ENCODE measurements around the gene ZNF180. TPM values are rescaled to one million over a fixed set of nuclear protein-coding genes. Genes with fewer than 3 reads are reported as not detected.

ZNF180 gene
- total RNA-seq, 1 experiment from 2014 or later, result 12.7 TPM

DNA sequence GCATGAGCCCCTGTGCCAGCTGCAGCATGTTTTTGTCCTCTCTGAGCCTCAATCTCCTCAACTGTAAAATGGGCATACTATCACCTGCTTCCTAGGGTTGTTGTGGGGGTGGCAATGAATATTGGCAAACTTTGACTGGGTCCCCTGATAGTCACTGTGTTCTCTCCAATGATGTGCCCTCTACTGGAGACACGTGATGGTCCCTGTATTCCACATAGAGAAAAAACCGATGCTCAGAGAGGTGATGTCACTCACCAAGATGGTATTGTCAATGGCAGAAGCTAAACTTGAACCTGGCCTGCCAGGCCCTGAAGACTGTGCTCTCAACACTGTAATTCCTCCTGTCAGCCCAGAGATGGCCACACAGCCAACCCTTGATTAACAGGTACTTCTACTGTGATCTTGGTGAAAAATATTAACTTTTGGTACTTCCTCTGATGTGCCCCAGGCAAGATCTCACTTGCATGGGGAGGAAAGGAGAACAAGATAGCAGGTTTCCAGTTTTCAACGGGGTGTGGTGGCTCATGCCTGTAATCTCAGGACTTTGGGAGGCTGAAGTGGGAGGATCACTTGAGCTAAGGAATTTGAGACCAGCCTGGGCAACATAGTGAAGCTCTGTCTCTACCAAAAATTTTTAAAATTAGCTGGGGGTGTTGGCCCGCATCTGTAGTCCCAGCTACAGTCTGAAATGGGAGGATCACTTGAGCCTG is 25.6 kb upstream of the ZNF180 start:
- intact Hi-C loops (cut with micrococcal nuclease; ENCODE audit: unreplicated experiment), result no loop called here
- CTCF ChIA-PET, result interaction anchor here (0.5 to 0.7 kb wide), 2 partner anchors 316 to 1869 kb away, joined by 3 to 6 read pairs; no protein-coding TSS in a partner anchor
- H3K27me3 Mint-ChIP-seq (ENCODE audit: unreplicated experiment), result peaks cover 36% of the 10 kb centered on the region

GRCh38 chr19:44521370-44521769 is 21.0 kb upstream of the ZNF180 start:
- Mint-ChIP-seq H3K4me1 (ENCODE audit: low read depth, unreplicated experiment) (no peaks in the 10 kb centered on the region), H3K4me3 (ENCODE audit: low read depth, unreplicated experiment) (no peak overlapping the region), H3K27me3 (ENCODE audit: unreplicated experiment) (no peaks in the 10 kb centered on the region), H3K9me3 (ENCODE audit: low read depth, unreplicated experiment) (no peaks in the 10 kb centered on the region), H3K36me3 (ENCODE audit: insufficient read depth, unreplicated experiment) (no peaks in the 10 kb centered on the region), H3K27ac (ENCODE audit: unreplicated experiment) (no peak overlapping the region)
- BruUV-seq (replicated peaks), result no TSS peak
- intact Hi-C loops (cut with micrococcal nuclease; ENCODE audit: unreplicated experiment), result no loop called here
- DNase-seq, result no peak
- CTCF ChIA-PET, result no interaction called here
- TF ChIP-seq CTCF (IDR thresholded peaks at IDR 0.05; ENCODE audit: unreplicated experiment), result no peak

More for the DNA sequence above, 25.6 kb upstream of the ZNF180 start:
- Mint-ChIP-seq H3K4me1 (ENCODE audit: low read depth, unreplicated experiment) (peaks cover 15% of the 10 kb centered on the region), H3K9me3 (ENCODE audit: low read depth, unreplicated experiment) (no peaks in the 10 kb centered on the region), H3K4me3 (ENCODE audit: low read depth, unreplicated experiment) (no peak overlapping the region), H3K36me3 (ENCODE audit: insufficient read depth, unreplicated experiment) (no peaks in the 10 kb centered on the region), H3K27ac (ENCODE audit: unreplicated experiment) (no peak overlapping the region)
- no peak for TF ChIP-seq CTCF (IDR thresholded peaks at IDR 0.05; ENCODE audit: unreplicated experiment)
- DNase-seq, result no peak
- BruUV-seq (replicated peaks), result no TSS peak

DNA sequence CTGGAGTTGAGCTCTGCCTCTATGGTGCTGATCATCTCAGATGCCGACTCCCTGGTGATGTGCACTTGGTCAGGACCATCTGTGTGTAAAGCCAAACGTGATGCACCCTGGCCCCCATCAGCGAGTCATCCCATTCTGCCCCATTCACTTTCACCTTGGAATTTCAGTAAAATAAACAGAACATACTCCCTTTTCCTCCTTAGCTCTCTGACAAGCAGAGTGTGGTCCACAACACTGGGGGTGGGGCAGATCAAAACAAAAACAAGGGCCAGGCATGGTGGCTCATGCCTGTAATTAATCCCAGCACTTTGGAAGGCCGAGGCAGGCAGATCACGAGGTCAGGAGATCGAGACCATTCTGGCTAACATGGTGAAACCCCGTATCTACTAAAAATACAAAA is 16.8 kb upstream of the ZNF180 start:
- no peaks in the 10 kb centered on the region for H3K27me3 Mint-ChIP-seq (ENCODE audit: unreplicated experiment)
- intact Hi-C loops (cut with micrococcal nuclease; ENCODE audit: unreplicated experiment), result no loop called here
- no peaks in the 10 kb centered on the region for H3K9me3 Mint-ChIP-seq (ENCODE audit: low read depth, unreplicated experiment)
- H3K27ac Mint-ChIP-seq (ENCODE audit: unreplicated experiment), result no peak overlapping the region
- CTCF ChIA-PET, result interaction anchor here (0.7 to 1.3 kb wide), 3 partner anchors 13 to 16 kb away, joined by 3 to 4 read pairs (median 4); partner anchors contain the start of gene CEACAM20
- no TSS peak for BruUV-seq (replicated peaks)
- no peaks in the 10 kb centered on the region for H3K36me3 Mint-ChIP-seq (ENCODE audit: insufficient read depth, unreplicated experiment)
- no peaks in the 10 kb centered on the region for H3K4me1 Mint-ChIP-seq (ENCODE audit: low read depth, unreplicated experiment)
- DNase-seq, result no peak
- no peak overlapping the region for H3K4me3 Mint-ChIP-seq (ENCODE audit: low read depth, unreplicated experiment)
- TF ChIP-seq CTCF (IDR thresholded peaks at IDR 0.05; ENCODE audit: unreplicated experiment), result no peak

DNA sequence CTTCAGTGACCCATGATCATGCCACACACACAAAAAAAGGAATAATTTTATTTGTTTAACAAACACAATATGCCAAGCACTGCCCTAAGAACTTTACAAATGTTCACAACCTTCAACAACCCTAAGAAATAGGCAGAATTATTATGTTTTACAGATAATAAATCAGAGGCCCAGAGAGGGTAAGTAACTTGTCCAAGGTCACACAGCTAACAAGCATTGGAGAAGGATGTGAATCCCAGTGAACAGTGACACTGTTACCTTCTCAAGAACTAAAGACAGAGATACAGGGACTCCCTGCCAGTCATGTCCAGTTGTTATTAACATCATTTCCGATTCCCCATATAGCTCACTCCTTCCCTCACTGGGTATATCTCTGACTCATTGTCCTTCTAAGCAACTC is 15.6 kb upstream of the ZNF180 start:
- no peak for TF ChIP-seq CTCF (IDR thresholded peaks at IDR 0.05; ENCODE audit: unreplicated experiment)
- no peak overlapping the region for H3K4me3 Mint-ChIP-seq (ENCODE audit: low read depth, unreplicated experiment)
- H3K27me3 Mint-ChIP-seq (ENCODE audit: unreplicated experiment), result peaks cover 12% of the 10 kb centered on the region
- H3K27ac Mint-ChIP-seq (ENCODE audit: unreplicated experiment), result no peak overlapping the region
- no peaks in the 10 kb centered on the region for H3K4me1 Mint-ChIP-seq (ENCODE audit: low read depth, unreplicated experiment)
- no peak for DNase-seq
- intact Hi-C loops (cut with micrococcal nuclease; ENCODE audit: unreplicated experiment), result no loop called here
- H3K36me3 Mint-ChIP-seq (ENCODE audit: insufficient read depth, unreplicated experiment), result no peaks in the 10 kb centered on the region
- CTCF ChIA-PET, result interaction anchor here (0.6 to 1.3 kb wide), 3 partner anchors 14 to 19 kb away, joined by 3 to 4 read pairs (median 3); partner anchors contain the start of gene CEACAM20
- no peaks in the 10 kb centered on the region for H3K9me3 Mint-ChIP-seq (ENCODE audit: low read depth, unreplicated experiment)
- no TSS peak for BruUV-seq (replicated peaks)

Measured in Calu3 (cell line).